NCI-H82 (cell line): ENCODE data around the gene ARHGAP1.
"Not testable (repeated sequence)": the region's sequence is repeated elsewhere in the genome, so short reads cannot be mapped to it uniquely, and the experiment has no call there.

ENCODE experiments used
- DNase-seq: peaks from one replicate; lab custom pipeline; 2025; lab: John Stamatoyannopoulos, UW

The ARHGAP1 gene

GRCh38 chr11:46723359-46723680 lies 22.9 kb upstream of the ARHGAP1 start:
- no peak for DNase-seq

- DNase-seq: no peak
These were observed 22.3 kb upstream of the ARHGAP1 start for GRCh38 chr11:46722566-46723358.

- no peak for DNase-seq
These were observed 20.9 kb upstream of the ARHGAP1 start for GRCh38 chr11:46721286-46721685.

- DNase-seq: no peak
These were observed 19.3 kb upstream of the ARHGAP1 start for GRCh38 chr11:46719543-46720218.

- DNase-seq: no peak
These were observed 18.7 kb upstream of the ARHGAP1 start, which contains the start of gene F2 for GRCh38 chr11:46719048-46719542. F2 (plus strand) TSS chr11:46719213; CDS start chr11:46719236, 23 bp downstream.

GRCh38 chr11:46718155-46719019 lies 18.0 kb upstream of the ARHGAP1 start:
- DNase-seq: no peak

- not testable (repeated sequence) for DNase-seq
These were observed 17.4 kb upstream of the ARHGAP1 start for GRCh38 chr11:46717825-46718154.

- no peak for DNase-seq
These were observed 12.6 kb upstream of the ARHGAP1 start for GRCh38 chr11:46712874-46713576.

GRCh38 chr11:46711303-46711702 lies 10.9 kb upstream of the ARHGAP1 start:
- no peak for DNase-seq

GRCh38 chr11:46710821-46711269 lies 10.4 kb upstream of the ARHGAP1 start:
- no peak for DNase-seq

- DNase-seq: not testable (repeated sequence)
These were observed 8.9 kb upstream of the ARHGAP1 start for GRCh38 chr11:46709351-46709750.

- DNase-seq: no peak
These were observed 6.5 kb upstream of the ARHGAP1 start for GRCh38 chr11:46706886-46707285.

GRCh38 chr11:46705070-46705688 lies 4.8 kb upstream of the ARHGAP1 start:
- no peak for DNase-seq

GRCh38 chr11:46701078-46701654 lies 747 bp upstream of the ARHGAP1 start:
- no peak for DNase-seq

GRCh38 chr11:46698597-46698996 lies 1.8 kb downstream of the ARHGAP1 start:
- no peak for DNase-seq

- DNase-seq: no peak
These were observed 2.7 kb downstream of the ARHGAP1 start for GRCh38 chr11:46697723-46698122.

- no peak for DNase-seq
These were observed 3.1 kb downstream of the ARHGAP1 start for GRCh38 chr11:46697303-46697702.

- DNase-seq: no peak
These were observed 4.2 kb downstream of the ARHGAP1 start for GRCh38 chr11:46696212-46696558.

GRCh38 chr11:46695345-46696211 lies 4.8 kb downstream of the ARHGAP1 start:
- DNase-seq: no peak

GRCh38 chr11:46694607-46695006 lies 5.8 kb downstream of the ARHGAP1 start:
- no peak for DNase-seq
